Measurements from ENCODE around the gene RNF144B. TPM values are rescaled to one million over a fixed set of nuclear protein-coding genes. Genes with fewer than 3 reads are reported as not detected.

Gene RNF144B
- total RNA-seq, 1 experiment from 2014 or later = 12.1 TPM

DNA sequence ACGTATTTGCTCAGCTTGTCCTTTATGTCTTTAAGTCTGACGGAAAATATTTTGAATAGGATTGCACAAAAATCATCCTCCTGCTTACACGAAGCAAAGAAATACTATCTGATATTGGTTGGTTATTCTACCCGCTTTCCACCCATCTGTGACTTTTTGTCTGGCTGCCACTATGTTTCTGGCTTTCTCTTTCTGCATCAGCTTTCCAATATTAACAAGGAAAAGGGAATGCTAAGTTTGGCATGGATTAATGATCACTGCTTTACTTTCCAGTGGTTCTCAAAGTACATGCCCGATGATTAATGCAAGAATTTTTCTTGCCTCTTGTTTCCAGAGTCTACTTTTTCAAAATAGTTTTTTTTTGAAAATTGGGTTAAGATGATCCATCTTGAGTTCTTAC is 57.0 kb downstream of the RNF144B start:
- Mint-ChIP-seq H3K4me1 (ENCODE audit: low read depth, unreplicated experiment) (no peaks in the 10 kb centered on the region), H3K27me3 (ENCODE audit: unreplicated experiment) (no peaks in the 10 kb centered on the region), H3K4me3 (ENCODE audit: low read depth, unreplicated experiment) (no peak overlapping the region), H3K9me3 (ENCODE audit: low read depth, unreplicated experiment) (no peaks in the 10 kb centered on the region), H3K27ac (ENCODE audit: unreplicated experiment) (no peak overlapping the region), H3K36me3 (ENCODE audit: insufficient read depth, unreplicated experiment) (no peaks in the 10 kb centered on the region)
- no peak for DNase-seq
- intact Hi-C loops (cut with micrococcal nuclease; ENCODE audit: unreplicated experiment) = no loop called here
- no TSS peak for BruUV-seq (replicated peaks)
- CTCF ChIA-PET = interaction anchor here (1.0 kb wide), 1 partner anchor 8 kb away, joined by 4 read pairs; no protein-coding TSS in a partner anchor
- TF ChIP-seq, protein P1, sequence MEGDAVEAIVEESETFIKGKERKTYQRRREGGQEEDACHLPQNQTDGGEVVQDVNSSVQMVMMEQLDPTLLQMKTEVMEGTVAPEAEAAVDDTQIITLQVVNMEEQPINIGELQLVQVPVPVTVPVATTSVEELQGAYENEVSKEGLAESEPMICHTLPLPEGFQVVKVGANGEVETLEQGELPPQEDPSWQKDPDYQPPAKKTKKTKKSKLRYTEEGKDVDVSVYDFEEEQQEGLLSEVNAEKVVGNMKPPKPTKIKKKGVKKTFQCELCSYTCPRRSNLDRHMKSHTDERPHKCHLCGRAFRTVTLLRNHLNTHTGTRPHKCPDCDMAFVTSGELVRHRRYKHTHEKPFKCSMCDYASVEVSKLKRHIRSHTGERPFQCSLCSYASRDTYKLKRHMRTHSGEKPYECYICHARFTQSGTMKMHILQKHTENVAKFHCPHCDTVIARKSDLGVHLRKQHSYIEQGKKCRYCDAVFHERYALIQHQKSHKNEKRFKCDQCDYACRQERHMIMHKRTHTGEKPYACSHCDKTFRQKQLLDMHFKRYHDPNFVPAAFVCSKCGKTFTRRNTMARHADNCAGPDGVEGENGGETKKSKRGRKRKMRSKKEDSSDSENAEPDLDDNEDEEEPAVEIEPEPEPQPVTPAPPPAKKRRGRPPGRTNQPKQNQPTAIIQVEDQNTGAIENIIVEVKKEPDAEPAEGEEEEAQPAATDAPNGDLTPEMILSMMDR (IDR thresholded peaks at IDR 0.05; ENCODE audit: unreplicated experiment) = no peak

DNA sequence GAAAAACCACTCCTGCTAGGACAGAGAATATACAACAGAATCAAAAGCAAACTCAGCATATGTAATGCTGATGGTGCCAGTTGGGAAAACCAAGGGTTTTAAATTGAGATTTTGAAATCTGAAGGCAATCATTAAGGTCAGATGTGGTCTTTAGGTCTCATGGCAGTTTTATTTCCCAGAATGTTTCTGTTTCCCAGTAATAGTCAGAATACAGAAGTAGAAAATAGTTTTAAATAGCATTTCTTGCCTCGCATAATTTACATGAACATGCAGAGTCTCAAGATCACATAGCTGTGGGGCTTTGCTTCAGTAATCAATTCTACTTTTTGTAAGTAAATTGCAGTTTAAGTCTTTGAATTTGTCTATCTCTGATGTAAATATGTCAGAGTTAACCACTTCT is 58.1 kb downstream of the RNF144B start:
- no peaks in the 10 kb centered on the region for H3K36me3 Mint-ChIP-seq (ENCODE audit: insufficient read depth, unreplicated experiment)
- no peaks in the 10 kb centered on the region for H3K4me1 Mint-ChIP-seq (ENCODE audit: low read depth, unreplicated experiment)
- intact Hi-C loops (cut with micrococcal nuclease; ENCODE audit: unreplicated experiment) = no loop called here
- H3K27me3 Mint-ChIP-seq (ENCODE audit: unreplicated experiment) = no peaks in the 10 kb centered on the region
- CTCF ChIA-PET = no interaction called here
- H3K27ac Mint-ChIP-seq (ENCODE audit: unreplicated experiment) = no peak overlapping the region
- no peaks in the 10 kb centered on the region for H3K9me3 Mint-ChIP-seq (ENCODE audit: low read depth, unreplicated experiment)
- H3K4me3 Mint-ChIP-seq (ENCODE audit: low read depth, unreplicated experiment) = no peak overlapping the region
- BruUV-seq (replicated peaks) = no TSS peak
- DNase-seq = no peak
- TF ChIP-seq, protein P1 (IDR thresholded peaks at IDR 0.05; ENCODE audit: unreplicated experiment) = no peak

DNA sequence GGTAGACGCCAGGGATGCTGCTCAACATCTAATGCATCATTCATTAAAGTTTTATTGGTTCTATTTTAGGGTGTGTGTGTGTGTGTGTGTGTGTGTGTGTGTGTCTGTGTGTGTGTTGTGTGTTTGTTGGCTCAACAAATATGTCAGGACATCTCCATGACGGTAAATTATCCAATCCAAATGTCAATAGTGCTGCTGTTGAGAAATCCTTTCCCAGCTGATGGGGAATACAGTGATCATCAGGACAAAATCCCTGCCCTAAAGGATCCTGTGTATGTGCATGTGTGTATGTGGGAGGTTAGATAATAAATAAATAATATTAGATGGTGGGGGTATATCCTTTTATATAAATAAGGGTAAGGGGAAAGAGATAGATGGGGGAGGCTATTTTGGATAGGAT is 59.6 kb downstream of the RNF144B start:
- no TSS peak for BruUV-seq (replicated peaks)
- Mint-ChIP-seq H3K4me1 (ENCODE audit: low read depth, unreplicated experiment) (no peaks in the 10 kb centered on the region), H3K27ac (ENCODE audit: unreplicated experiment) (no peak overlapping the region), H3K27me3 (ENCODE audit: unreplicated experiment) (no peaks in the 10 kb centered on the region), H3K4me3 (ENCODE audit: low read depth, unreplicated experiment) (no peak overlapping the region), H3K9me3 (ENCODE audit: low read depth, unreplicated experiment) (no peaks in the 10 kb centered on the region), H3K36me3 (ENCODE audit: insufficient read depth, unreplicated experiment) (no peaks in the 10 kb centered on the region)
- no peak for DNase-seq
- intact Hi-C loops (cut with micrococcal nuclease; ENCODE audit: unreplicated experiment) = no loop called here
- CTCF ChIA-PET = no interaction called here
- TF ChIP-seq, protein P1 (IDR thresholded peaks at IDR 0.05; ENCODE audit: unreplicated experiment) = no peak

DNA sequence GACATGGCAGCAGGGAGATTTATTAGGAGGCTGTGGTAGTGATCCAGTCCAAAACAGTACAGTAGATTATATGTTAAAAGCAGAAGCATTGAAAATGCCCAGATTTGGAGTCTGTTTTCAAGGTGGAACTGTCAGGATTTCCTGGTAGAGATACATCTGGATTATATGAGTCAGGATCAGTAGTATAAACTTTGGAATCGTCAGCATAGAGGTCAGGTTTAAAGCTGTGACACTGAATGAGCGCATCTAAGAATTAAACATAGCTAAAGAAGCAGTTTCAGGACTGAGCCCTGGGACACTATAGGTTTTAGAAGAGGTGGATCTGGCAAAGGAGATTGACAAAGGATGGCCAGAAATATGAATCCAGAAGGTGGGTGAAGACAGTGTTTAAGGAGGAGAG is 60.4 kb downstream of the RNF144B start:
- intact Hi-C loops (cut with micrococcal nuclease; ENCODE audit: unreplicated experiment) = no loop called here
- CTCF ChIA-PET = interaction anchor here (0.5 kb wide), 1 partner anchor 96 kb away, joined by 3 read pairs; no protein-coding TSS in a partner anchor
- no peak for DNase-seq
- TF ChIP-seq, protein P1 (IDR thresholded peaks at IDR 0.05; ENCODE audit: unreplicated experiment) = no peak
- no peak overlapping the region for H3K4me3 Mint-ChIP-seq (ENCODE audit: low read depth, unreplicated experiment)
- H3K36me3 Mint-ChIP-seq (ENCODE audit: insufficient read depth, unreplicated experiment) = no peaks in the 10 kb centered on the region
- BruUV-seq (replicated peaks) = no TSS peak
- H3K27ac Mint-ChIP-seq (ENCODE audit: unreplicated experiment) = no peak overlapping the region
- H3K9me3 Mint-ChIP-seq (ENCODE audit: low read depth, unreplicated experiment) = no peaks in the 10 kb centered on the region
- no peaks in the 10 kb centered on the region for H3K27me3 Mint-ChIP-seq (ENCODE audit: unreplicated experiment)
- no peaks in the 10 kb centered on the region for H3K4me1 Mint-ChIP-seq (ENCODE audit: low read depth, unreplicated experiment)

Data from Calu3 (cell line).